GM19397 (cell line): Measurements from ENCODE around the gene ALOX12B.
"Not testable (repeated sequence)": the region's sequence is repeated elsewhere in the genome, so short reads cannot be mapped to it uniquely, and the experiment has no call there.

Source experiments
- ATAC-seq: cut with Tn5 transposase; IDR thresholded peaks from one replicate; pipeline ENCODE4 v1.9.1; 2021; ENCODE audit warnings: mild to moderate bottlenecking, moderate library complexity; ENCODE audit not compliant: unreplicated experiment

The ALOX12B gene

DNA sequence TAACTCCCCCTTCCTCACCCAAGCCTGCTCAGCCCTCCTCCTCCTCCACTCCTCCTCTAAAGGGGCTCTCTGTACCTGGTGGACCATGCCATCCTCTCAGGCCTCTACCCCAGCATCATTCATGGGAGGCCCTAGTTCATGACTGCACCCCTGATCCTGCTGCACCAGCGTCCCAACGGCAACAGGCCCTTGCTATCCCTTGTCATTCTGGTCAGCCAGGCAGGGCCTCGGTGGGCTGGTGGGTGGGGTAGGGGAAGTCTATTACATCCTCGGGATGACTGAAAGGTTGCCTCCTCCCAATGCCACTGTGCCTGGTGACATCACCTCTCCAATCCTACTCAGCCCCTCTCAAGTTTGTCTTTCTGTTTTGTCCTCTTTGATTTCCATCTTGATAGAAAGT, 19.7 kb downstream of the ALOX12B start:
- no peak for ATAC-seq

- ATAC-seq: no peak
Observed at GRCh38 chr17:8066841-8067775, 20.4 kb downstream of the ALOX12B start.

- no peak for ATAC-seq
Observed at GRCh38 chr17:8064561-8065019, 22.9 kb downstream of the ALOX12B start.

GRCh38 chr17:8063761-8064534, 23.6 kb downstream of the ALOX12B start:
- no peak for ATAC-seq

- ATAC-seq: no peak
Observed at GRCh38 chr17:8062807-8063483, 24.6 kb downstream of the ALOX12B start.

DNA sequence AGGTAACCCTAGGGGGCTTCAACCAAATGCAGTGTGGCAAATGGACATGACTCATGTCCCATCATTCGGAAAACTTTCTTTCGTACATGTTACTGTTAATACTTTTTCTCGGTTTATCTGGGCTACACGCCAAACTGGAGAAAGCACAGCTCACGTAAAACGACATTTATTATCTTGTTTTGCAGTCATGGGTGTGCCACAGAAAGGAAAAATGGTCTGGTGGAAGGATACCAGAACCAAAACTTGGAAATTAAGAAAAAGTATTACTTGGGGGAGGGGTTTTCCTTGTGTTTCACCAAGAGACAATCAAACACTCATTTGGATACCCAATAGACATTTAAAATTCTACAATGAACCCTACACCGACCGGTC, 25.1 kb downstream of the ALOX12B start:
- no peak for ATAC-seq

GRCh38 chr17:8061851-8062250, 25.7 kb downstream of the ALOX12B start:
- ATAC-seq: not testable (repeated sequence)

DNA sequence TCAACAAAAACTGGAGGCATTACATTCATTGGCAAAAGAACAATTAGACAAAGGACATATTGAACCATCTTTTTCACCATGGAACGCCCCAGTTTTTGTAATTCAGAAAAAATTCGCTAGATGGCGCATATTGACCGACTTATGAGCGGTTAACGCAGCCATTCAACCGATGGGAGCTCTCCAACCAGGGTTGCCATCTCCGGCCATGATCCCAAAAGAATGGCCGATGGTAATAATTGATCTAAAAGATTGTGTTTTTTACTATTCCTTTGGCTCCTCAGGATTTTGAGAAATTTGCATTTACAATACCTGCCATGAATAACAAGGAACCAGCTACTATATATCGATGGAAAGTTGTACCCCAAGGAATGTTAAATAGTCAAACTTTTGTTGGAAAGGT, 27.2 kb downstream of the ALOX12B start:
- ATAC-seq: no peak

GRCh38 chr17:8059131-8059530, 28.4 kb downstream of the ALOX12B start:
- ATAC-seq: no peak

DNA sequence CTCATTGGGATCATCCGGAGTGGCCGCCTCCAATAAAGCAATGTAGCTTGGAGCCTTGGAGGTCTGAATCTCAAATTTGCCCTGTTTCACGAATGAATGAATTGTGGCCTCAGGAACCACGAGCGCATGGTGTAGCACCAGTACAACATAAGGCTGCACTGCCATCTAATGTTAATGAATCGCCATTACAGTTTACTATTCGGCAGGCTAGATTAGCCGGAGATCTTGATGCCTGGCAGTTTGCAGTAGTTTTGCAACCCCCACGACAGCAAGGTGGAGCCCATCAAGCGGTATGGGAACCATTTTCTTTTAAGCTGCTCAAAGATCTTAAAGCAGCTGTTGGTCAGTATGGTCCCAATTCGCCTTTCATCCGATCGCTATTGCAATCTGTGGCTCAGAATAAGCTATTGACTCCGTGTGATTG, 29.8 kb downstream of the ALOX12B start:
- ATAC-seq: no peak

GRCh38 chr17:8056976-8057625, 30.4 kb downstream of the ALOX12B start:
- ATAC-seq: no peak

GRCh38 chr17:8056232-8056975, 31.1 kb downstream of the ALOX12B start:
- no peak for ATAC-seq

DNA sequence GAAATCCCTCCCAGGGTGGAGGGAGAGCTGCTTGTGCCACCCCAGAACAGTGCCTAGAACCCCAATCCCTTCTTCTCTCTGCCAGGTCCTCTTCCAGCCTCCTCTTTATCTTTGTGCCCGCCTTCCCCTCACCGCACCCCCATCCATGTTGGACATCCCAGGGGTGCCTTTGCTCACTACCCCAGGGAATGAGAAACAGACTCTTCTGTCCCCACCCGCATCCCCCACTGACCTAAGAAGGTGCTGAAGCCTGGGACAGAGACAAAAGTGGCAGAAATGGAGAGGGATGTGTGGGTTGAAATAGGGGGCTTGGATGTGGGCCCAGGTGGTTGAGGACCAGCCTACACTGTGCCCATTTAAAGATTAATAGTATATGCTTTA, 31.7 kb downstream of the ALOX12B start:
- no peak for ATAC-seq

- no peak for ATAC-seq
Observed at GRCh38 chr17:8053600-8053999, 33.9 kb downstream of the ALOX12B start.

DNA sequence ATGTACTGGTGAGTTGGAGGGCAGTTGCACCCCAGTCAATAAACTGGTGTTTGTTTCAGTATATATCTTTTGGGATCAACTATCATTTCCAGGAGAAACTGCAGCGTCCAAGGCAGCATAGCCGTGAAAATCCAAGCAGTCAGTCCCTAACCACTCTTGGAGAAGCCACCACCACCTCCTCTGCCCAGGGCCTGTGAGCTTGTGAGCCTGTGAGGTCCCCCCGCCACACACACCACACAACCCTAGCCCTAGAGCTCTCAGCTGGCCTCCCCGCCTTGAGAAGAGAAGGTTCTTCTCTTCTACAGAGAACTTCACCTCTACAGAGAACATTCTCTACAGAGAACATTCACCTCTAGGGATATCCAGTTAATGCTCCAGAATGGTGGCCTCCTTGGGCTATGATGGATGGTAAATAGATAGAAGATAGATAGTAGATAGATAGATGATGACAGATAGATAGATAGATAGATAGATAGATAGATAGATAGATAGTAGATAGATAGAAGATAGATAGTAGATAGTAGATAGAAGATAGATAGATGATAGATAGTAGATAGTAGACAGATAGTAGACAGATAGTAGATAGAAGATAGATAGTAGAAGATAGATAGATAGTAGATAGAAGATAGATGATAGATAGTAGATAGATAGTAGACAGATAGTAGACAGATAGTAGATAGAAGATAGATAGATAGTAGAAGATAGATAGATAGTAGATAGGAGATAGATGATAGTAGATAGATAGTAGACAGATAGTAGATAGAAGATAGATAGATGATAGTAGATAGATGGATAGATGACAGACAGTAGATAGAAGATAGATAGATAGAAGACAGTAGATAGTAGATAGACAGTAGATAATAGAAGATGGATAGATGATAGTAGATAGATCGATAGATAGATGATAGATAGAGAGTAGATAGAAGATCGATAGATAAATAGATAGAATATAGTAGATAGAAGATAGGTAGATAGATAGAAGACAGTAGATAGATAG, 35.0 kb downstream of the ALOX12B start:
- no peak for ATAC-seq

DNA sequence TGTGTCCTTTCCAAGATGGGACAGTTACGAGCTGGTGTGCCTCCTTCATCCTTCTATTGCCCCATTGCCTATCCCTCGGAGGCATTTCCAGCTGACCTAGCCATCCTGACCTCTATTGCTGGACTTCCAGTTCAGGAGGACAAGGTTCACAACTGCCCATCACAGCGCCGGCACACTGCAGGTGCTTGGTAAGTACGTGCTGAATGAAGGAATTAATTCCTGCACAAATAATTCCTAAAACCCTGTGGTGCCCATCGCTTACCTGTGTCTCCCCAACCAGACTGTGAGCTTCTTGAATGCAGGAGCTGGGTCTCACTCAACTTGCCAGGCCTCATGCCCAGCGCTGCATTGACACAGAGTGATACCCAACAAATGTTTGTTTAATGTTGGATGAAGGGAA, 35.7 kb downstream of the ALOX12B start:
- ATAC-seq: no peak

GRCh38 chr17:8048736-8049135, 38.8 kb downstream of the ALOX12B start:
- ATAC-seq: no peak

GRCh38 chr17:8048236-8048635, 39.3 kb downstream of the ALOX12B start:
- ATAC-seq: no peak

DNA sequence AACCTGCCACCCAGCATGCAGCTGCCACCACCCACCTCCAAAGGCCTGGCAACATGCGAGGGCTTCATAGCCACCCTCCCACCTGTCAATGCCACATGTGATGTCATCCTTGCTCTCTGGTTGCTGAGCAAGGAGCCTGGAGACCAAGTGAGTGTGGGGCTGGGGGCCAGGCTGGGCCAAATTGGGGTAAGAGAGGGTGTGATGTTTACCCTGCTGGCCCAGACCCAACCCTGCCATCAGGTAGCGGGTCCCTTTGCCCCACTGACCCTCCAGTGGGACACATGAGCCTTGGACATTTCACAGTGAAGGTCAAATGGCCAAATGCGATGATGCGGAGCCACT, 39.8 kb downstream of the ALOX12B start:
- ATAC-seq: no peak
